Measurements from ENCODE around the gene MRAP.

- TF ChIP-seq CTCF (IDR thresholded peaks at IDR 0.05; ENCODE audit: poor library complexity) (no peak), EZH2 (IDR thresholded peaks at IDR 0.05; ENCODE audit: borderline replicate concordance) (no peak), EZH2phosphoT487 (IDR thresholded peaks at IDR 0.05; ENCODE audit: low read depth, severe bottlenecking, unreplicated experiment) (no peak)
Measured at GRCh38 chr21:32298658-32299081, at the start of gene MRAP.
